NT2/D1 (cell line): ENCODE measurements around the gene FBXO5.

ENCODE experiments used
- SUZ12 ChIP-seq: IDR thresholded peaks from 2 replicates; pipeline ENCODE4 v1.6.1; 2011; ENCODE audit not compliant: insufficient read length, insufficient read depth; ENCODE audit errors: extremely low read depth
- YY1 ChIP-seq: IDR thresholded peaks from 2 replicates; pipeline ENCODE4 v1.6.1; 2011; ENCODE audit not compliant: insufficient read length, insufficient read depth
- ZNF274 ChIP-seq: IDR thresholded peaks from 2 replicates; pipeline ENCODE4 v1.6.1; 2011; ENCODE audit warnings: mild to moderate bottlenecking, low read depth, low read length

GRCh38 chr6:152943260-152943897 is 39.5 kb downstream of the FBXO5 start:
- TF ChIP-seq YY1, result no peak
- no peak for TF ChIP-seq ZNF274
- no peak for TF ChIP-seq SUZ12
